ENCODE results near the gene SLC44A1.

GRCh38 chr9:105330201-105330600, 85.8 kb downstream of the SLC44A1 start:
- no peak for TF ChIP-seq CTCF (IDR thresholded peaks at IDR 0.05)
- TF ChIP-seq TP53 (CRISPR knock-in tag; IDR thresholded peaks at IDR 0.05): no peak
- no peak for TF ChIP-seq MAX (IDR thresholded peaks at IDR 0.05)
- TF ChIP-seq MYC (IDR thresholded peaks at IDR 0.05; ENCODE audit: borderline replicate concordance, low read length): no peak
- no peak for TF ChIP-seq POLR2A (IDR thresholded peaks at IDR 0.05; ENCODE audit: low read length)
- TF ChIP-seq ELK1 (IDR thresholded peaks at IDR 0.05; ENCODE audit: low read depth, low read length): no peak
- TF ChIP-seq KDM1A (IDR thresholded peaks at IDR 0.05; ENCODE audit: low read depth): no peak
